CD4-positive, alpha-beta T cell treated with Interleukin-10 for 1 hour (primary cell): Measurements from ENCODE around the gene KCNQ1.

Experiments used
- DNase-seq: peaks from one replicate; pipeline ENCODE4 v3.0.0-alpha.2; 2020

KCNQ1 gene

DNA sequence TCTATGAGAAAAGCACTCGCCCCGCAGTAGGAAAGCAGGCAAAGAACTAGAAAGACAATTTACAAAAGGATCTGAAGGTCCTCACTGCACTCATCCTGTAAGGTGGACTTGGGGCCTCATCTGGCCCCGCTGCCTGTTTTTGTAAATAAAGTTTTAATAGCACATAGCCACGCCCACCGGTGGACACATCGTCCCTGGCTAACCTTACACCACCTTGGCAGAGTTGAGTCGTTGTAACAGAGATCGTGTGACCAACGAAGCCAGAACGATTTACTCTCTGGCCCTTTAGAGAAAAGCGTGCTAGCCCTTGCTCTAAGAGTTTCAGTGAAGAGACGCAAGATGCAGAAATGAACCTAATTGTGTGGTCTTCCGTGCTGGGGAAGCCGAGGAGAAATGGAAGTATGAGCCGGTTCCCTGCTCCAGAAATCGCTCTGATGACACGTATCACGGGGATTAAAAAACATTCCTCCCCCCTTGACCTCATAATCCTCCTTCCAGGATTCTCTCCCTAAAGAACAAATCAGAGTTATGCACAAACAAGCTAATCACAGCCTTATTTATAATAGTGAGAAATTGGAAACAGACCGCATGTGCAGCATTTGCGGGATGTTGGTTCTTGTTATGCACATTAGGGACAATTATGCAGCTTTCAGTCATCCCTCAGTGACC lies 360.7 kb downstream of the KCNQ1 start:
- no peak for DNase-seq

DNA sequence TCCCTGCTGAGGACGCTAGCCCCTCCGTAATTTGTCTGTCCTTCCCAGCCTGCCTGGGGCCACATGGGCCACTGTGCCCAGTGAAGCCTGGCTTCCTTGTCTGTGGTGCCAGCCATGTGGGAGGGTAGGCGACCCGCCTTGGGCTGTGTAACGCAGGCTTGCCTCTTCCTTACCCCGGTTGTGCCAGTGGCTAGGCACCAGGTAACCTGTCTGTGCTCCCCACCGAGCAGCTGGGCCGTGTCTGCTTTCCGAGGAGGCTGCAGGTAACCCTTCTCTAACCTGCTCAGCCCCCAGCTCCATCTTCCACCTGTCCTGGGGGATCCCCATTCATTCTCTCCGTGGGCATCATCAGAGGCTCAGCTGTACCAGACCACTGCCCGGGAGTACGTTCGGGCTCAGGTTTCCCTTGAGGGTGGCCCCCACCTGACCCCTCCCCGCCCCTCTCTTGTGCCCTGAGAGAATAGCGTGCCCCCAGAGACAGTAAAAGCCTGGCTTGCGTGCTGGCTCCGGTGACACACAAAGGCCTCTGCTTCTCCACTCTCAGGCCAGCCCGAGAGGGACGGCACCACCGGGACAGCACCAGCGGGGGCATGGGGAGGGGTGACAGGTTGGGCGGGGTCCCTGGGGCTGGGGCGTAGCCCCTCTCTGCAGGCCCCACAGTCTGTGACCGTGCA lies 361.7 kb downstream of the KCNQ1 start:
- DNase-seq = no peak

DNA sequence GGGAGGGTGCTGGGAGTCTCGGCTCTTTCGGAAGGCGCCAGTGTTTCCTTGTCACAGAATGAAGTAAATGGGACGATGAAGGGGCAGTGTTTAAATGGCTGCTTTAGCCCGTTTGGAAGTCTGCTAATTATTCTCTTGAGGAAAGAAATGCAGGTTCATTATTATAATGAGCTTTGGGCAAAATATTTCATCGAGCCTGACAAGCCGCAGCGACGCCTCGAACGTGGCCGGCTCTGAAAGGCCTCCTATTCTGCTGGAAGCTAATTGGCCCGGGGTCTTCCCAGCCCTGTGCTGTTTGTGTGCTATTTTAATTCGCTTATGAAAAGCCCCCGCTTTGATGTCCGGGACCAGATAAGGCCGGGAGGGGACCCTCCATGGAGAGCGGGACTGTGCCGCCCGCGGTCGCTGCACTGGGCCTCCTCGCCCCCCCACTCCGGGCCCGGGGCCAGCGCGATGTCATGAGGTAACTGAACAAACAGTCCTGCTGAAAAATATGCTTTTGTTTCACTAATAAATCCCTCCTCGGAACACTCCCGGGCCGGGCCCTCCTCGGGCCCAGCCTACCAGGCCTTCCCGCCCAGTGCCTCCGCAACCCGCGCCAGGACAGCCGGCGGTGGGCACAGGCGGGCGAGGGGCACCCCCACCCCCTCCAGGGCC lies 362.3 kb downstream of the KCNQ1 start:
- no peak for DNase-seq

DNA sequence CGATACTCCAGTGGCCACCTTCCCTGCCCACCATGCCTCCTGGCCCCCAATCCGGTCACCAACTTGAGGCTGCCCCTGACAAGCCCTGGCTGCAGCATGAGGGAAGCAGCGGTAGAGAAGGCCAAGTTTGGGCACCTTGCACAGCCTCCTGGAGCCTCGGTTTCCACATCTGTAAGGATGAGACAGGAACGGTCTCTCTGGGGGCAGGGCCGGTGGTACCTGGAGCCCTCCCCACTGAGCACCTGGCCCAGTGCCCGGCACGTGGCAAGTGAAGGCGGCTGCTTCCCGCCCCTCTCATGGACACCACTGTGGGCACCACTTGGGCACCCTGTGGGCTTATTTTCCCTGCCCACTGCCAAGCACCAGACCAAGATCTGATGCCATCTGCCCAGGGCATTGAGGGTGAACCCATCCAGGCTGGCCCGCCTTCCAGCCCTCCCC lies 363.0 kb downstream of the KCNQ1 start:
- no peak for DNase-seq

DNA sequence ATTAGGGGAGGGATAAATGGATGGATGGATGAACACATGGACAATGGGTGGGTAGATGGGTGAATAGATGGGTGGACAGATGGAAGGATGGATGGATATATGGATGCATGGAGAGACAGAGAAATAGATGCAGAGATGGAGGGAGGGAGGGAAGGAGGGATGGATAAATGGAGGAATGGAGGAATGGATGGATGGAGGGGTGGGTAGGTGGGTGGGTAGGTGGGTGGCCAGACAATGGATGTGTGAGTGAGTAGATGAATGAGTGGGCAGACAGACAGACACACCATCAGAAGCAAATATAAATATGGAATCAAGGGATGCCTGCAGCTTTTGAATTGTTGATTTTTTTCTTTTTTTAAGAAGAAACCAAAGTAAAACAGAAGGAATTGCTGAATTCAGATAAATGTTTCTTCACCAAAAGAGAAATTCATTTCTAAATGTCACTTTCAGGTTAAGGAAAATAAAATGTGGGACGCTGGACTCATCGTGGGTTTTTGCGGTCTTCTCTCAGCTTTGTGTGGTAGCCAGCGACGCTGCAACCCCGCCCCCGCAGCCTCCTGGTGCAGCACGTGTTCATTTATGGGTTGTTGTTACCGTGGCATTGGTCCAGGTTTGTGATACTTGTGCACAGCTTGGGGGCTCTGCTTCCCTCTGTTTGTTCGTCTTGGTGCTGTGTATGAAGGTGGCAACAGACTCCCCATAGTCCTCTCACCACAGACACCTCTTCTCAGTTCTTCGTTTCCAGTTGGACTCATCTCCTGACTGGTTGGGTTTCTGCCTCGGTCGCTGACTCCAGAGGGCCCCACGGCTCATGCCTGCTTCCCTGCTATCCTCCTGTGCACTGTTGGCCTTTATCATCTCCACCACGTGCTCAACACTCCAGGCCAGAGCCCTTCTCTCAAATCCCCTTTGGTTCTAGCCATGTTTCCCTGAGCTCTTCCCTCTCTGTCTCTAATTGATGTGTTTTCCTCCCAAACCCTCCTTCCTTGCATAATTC lies 364.3 kb downstream of the KCNQ1 start:
- DNase-seq = no peak

- DNase-seq = no peak
Observed at GRCh38 chr11:2809854-2810253, 365.0 kb downstream of the KCNQ1 start.

DNA sequence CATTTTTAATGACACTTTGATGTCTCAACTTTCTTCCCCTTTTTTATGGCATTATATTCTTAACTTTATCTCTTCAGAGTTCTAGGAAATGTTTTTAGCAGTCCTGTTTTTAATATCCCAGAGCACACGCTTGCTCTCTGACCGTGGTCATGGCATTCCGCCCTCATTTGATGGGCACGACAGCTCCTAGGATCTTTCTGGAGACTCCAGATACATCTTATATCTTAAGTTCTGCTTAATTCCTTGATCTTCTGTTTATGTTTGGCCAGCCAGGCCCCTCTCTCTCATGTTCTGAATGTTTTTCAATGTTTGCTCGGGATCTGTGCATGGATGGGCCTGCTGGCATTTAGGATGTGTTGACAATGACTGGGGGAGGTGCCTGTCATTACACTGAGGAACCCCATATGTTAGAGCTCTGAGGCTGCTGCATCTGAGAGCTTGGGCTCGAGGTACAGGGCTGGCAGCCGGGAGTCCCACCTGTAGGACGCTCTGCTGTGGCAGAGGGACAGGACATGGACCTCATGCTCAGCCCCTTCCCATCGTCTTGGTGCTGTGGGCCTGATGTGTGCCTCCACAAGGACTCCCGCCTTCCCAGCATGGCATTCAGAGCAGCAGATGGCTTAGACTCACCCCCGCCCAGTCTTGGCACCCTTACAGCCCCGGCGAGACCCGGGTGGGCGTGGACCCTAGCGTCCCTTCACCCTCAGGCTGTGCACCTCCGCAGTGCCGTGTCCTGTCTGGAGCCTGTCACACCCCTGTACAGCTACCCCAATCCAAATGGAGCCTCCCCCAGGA lies 365.8 kb downstream of the KCNQ1 start:
- DNase-seq = no peak

- DNase-seq = no peak
Observed at GRCh38 chr11:2811206-2812091, 366.6 kb downstream of the KCNQ1 start.

- no peak for DNase-seq
Observed at GRCh38 chr11:2812371-2812991, 367.7 kb downstream of the KCNQ1 start.

DNA sequence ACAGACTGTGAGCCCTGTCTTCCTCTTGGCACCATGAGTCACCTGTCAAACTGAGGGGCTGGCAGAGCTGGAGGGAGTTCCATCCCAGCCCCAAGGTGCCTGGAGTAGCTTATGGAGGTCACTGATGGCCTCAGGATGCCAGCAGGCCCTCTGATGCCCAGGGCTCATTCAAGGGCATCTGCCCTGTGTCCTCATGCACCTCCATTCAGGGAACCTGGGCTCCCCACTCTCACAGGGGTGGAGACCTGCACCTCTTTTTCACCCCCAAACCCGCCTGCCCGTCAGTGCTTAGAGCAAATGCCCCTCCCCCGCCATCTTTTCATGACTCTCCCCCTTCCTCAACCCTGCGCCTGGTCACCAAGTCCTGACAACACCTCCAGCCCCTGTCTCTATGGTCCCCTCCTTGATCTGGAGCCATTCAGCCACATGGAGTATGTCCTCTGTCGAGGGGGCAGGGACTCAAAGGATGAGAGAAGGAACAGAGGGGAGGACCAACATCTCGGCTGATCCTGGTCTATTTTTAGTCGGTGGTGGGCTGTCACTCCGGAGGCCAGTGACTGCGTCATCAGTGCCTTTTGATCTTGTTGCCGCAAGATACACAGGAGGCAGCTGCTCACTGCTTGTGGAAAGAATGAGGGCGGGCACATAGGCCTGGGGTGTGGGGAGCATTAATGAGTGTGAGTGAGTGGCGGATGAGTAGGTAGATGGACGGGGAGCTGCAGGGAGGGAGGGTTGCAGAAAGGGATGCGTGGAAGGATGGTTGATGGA lies 368.5 kb downstream of the KCNQ1 start:
- DNase-seq = no peak

DNA sequence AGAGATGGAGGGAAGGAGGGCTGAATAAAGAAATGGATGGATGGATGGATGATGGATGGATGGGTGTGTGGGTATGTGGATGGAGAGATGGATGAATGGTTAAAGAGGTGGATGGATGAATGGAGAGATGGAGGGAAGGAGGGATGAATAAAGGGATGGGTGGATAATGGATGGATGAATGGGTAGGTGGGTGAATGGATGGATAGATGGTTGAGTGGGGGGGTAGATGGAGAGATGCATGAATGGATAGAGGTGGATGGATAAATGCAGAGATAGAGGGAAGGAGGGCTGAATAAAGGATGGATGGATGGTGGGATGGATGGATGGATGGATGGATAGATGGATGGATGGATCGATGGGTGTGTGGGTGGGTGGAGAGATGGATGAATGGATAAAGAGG lies 369.2 kb downstream of the KCNQ1 start:
- DNase-seq = no peak

DNA sequence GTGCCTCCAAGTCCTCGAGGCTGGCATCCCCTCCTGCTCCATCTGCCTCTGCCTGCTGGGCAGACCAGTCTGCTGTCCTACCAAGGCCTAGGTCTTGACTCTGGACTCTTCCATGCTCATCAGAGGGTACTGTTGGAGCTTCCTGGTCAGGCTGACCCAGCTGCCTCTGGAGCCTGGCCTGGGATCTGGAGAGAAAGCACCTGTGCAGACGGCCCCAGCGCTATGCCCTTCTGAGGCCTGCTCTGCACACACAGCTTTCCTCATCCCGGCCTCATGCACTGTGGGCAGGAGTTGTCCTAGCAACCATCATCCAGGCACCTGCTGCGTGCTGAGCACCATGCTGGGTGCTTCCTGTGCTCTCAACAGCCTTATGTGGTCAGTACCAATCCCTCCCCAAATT lies 369.9 kb downstream of the KCNQ1 start:
- no peak for DNase-seq

DNA sequence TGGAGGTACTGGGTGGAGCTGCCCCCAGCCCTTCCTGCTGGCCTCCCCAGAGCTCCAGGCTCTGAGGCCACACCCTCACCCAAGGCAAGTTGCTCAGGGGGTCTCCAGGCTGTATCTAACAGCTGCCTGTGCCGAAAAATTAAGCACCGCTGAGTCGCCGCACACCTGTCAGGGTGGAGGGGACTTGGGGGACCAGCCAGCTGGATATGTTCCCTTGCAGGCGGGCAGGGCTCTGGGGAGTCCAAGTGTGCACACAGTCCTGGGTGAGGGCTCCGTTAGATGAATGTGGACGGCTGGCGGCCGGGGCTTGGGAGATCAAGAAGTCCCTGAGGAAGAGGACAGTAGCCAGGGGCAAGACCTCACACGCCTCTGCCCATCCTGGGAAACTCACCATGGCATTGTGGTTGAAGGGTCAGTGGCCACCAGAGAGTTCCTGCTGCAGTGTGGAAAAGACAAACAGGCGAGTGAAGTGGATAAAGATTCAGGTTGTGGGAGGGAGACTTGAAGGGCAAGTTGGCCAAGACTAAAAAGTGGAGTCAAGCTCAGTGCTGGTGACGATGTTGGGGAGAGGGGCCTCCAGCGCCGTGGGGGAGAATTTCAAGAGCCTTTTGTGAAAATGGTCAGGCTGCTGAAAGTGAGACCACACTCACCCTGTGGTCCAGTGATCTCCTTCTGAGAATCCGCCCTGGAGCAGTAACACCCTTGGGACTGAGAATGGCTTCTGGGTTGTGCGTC lies 371.1 kb downstream of the KCNQ1 start:
- DNase-seq = no peak

GRCh38 chr11:2816523-2816922 lies 371.7 kb downstream of the KCNQ1 start:
- DNase-seq = no peak

DNA sequence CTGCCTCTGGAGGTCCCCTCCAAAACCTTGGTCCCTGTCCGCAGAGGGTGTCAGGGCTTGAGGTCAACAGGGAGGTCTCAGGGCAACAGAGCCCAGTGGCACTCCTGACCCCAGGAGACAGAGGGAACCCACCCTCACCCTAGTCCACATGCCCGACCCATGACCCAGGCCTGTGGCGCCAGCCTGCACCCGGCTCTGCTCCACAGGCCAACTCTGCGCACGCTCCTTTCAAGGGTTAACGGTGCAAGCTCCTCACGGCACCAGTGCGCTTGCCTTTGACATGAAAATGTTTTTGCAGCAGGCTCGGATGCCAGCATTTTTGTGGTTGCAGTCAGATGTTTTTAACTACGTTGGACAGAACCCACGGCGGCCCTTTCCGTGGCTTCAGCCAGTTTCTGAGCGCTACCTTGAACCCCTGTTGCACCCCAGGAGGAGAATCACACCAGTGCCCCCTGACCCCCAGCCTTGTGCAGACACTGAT lies 372.2 kb downstream of the KCNQ1 start:
- DNase-seq = no peak

DNA sequence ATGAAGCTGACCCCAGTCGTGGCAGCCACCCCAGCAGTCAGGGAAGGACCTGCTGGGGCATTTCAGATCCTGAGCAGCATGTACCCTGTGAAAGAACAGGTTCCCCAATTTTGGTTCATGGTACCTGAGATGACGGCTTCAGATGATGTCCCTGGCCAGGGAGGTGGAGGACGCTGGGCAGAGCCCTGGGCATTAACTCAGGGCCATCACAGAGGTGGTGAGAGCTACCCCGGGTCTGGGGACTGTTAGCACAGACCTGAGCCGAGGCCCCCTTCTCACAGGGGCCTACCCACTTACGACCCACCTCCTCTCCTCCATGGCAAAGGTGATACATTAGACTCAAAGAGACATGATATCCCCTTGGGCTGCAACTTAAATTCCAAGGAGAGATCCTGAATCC lies 372.6 kb downstream of the KCNQ1 start:
- no peak for DNase-seq

DNA sequence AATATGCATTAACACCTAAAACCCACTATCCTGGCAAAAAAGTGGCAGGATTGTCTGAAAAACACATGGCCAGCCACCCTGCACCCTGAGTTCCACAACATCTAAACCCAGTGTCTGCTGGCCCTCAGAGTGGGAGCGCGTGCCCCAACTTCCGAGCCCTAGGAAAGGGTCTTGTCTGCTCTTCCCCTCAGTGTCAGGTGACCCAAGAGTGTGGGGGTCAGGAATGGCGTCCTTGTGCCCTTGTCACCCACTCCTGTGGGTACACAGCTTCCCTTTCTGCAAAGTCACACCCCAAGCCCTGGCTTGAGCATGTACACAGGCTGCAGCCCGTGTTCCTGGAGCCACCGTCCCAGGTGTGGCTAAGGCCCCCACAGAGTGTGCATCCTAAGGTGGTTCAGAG lies 373.2 kb downstream of the KCNQ1 start:
- no peak for DNase-seq

DNA sequence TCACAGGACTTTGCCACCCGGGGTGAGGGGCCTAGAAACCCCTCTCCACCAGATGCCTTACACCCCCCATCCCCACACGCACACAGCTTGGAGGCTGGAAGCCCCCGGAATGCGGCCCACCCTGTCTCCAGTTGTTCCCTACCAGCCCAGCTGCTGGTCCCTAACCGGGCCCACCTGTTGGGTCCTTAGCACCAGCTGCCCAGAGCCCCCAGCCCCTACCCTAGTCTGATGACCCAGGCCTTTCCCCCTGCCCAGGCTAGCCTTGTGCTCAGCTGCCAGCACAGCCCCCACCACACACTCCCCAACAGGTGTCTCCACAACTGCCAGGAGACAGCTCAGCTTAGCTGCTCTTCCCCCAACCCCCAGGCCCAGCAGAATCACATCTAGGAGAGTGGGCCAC lies 373.7 kb downstream of the KCNQ1 start:
- DNase-seq = no peak

DNA sequence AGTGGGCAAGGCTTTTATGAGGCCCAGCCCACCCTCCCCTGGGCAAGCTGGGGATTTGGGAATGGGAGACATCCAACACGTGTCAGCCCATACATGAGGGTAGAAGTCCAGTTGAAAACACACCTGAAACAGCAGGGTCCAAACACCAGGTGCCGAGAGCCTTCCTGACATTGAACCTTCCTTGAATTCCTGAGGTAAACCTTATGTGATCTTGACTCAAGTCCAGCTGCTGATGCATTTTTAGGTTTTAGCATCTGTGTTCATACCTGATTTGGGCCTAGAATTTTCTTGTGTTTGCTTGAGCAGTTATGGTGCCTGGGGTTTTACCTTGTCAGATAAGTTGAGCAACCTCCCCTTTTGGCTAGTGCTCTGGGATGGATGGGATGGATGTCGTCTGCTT lies 374.5 kb downstream of the KCNQ1 start:
- no peak for DNase-seq
